ENCODE results near the gene CTSW.

DNA sequence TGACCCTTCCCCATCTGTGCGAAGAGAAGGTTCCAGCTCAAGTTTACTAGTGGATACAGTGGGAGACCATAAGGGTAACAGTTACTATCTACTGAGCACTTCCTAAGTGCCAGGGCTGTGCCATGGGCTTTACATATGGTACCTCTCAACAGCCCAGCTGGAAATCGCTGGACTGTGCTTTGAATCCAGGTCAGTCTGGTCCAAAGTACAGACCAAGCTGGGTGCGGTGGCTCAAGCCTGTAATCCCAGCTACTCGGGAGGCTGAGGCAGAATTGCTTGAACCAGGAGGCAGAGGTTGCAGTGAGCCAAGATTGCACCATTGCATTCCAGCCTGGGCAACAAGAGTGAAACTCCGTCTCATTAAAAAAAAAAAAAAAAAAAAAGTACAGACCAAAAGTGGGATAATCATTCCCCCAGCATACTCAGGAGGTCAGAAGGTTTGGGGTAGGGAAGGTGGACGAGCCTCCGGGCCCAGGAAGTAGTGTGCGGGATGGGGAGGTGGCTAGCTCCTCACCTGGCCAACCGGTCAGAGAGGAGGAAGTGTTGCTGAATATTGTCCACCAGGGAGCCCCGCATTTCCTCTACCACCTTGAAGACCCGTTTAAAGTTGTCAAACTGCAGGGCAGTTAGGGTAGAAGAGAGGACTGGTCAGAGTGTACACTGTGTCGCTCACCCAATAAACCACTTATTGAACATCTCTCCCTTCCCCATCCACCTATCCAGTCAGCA, 6.3 kb downstream of the CTSW start:
- TF ChIP-seq, protein P1, sequence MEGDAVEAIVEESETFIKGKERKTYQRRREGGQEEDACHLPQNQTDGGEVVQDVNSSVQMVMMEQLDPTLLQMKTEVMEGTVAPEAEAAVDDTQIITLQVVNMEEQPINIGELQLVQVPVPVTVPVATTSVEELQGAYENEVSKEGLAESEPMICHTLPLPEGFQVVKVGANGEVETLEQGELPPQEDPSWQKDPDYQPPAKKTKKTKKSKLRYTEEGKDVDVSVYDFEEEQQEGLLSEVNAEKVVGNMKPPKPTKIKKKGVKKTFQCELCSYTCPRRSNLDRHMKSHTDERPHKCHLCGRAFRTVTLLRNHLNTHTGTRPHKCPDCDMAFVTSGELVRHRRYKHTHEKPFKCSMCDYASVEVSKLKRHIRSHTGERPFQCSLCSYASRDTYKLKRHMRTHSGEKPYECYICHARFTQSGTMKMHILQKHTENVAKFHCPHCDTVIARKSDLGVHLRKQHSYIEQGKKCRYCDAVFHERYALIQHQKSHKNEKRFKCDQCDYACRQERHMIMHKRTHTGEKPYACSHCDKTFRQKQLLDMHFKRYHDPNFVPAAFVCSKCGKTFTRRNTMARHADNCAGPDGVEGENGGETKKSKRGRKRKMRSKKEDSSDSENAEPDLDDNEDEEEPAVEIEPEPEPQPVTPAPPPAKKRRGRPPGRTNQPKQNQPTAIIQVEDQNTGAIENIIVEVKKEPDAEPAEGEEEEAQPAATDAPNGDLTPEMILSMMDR (IDR thresholded peaks at IDR 0.05; ENCODE audit: poor library complexity, severe bottlenecking), result no peak
- TF ChIP-seq TAF1 (IDR thresholded peaks at IDR 0.05; ENCODE audit: low read depth) (no peak), EP300 (conservative IDR thresholded peaks at IDR 0.05; ENCODE audit: poor library complexity, severe bottlenecking) (no peak), EZH2 (IDR thresholded peaks at IDR 0.05; ENCODE audit: borderline replicate concordance, insufficient read depth, low read length, poor library complexity, severe bottlenecking) (no peak), POLR2AphosphoS5 (IDR thresholded peaks at IDR 0.05) (no peak), MXI1 (conservative IDR thresholded peaks at IDR 0.05; ENCODE audit: poor library complexity, severe bottlenecking) (no peak)

Data from neural cell (in vitro differentiated cells).